ENCODE data around the gene CCDC88C.

Gene CCDC88C

GRCh38 chr14:91305650-91306431 is 111.8 kb downstream of the CCDC88C start:
- no peak for DNase-seq (ENCODE audit: low read depth, low spot score)
- no peak overlapping the region for H3K4me3 ChIP-seq (ENCODE audit: low read length)

- H3K4me3 ChIP-seq (ENCODE audit: low read length) = no peak overlapping the region
Measured at GRCh38 chr14:91303924-91304229, 113.7 kb downstream of the CCDC88C start.

GRCh38 chr14:91303091-91303923 is 114.3 kb downstream of the CCDC88C start:
- peak; percentile 56 for DNase-seq (ENCODE audit: low read depth, low spot score)
- no peak overlapping the region for H3K4me3 ChIP-seq (ENCODE audit: low read length)

More at GRCh38 chr14:91303924-91304229, 113.7 kb downstream of the CCDC88C start:
- DNase-seq (ENCODE audit: low read depth, low spot score) = no peak

GRCh38 chr14:91302391-91302790 is 115.2 kb downstream of the CCDC88C start:
- no peak for DNase-seq (ENCODE audit: low read depth, low spot score)
- no peak overlapping the region for H3K4me3 ChIP-seq (ENCODE audit: low read length)

GRCh38 chr14:91300957-91301356 is 116.7 kb downstream of the CCDC88C start:
- no peak overlapping the region for H3K4me3 ChIP-seq (ENCODE audit: low read length)
- DNase-seq (ENCODE audit: low read depth, low spot score) = no peak

- H3K4me3 ChIP-seq (ENCODE audit: low read length) = no peak overlapping the region
- DNase-seq (ENCODE audit: low read depth, low spot score) = no peak
Measured at GRCh38 chr14:91300283-91300895, 117.2 kb downstream of the CCDC88C start.

GRCh38 chr14:91299121-91300115 is 118.2 kb downstream of the CCDC88C start:
- no peak overlapping the region for H3K4me3 ChIP-seq (ENCODE audit: low read length)
- DNase-seq (ENCODE audit: low read depth, low spot score) = peak; percentile 34

- DNase-seq (ENCODE audit: low read depth, low spot score) = no peak
- H3K4me3 ChIP-seq (ENCODE audit: low read length) = no peak overlapping the region
Measured at GRCh38 chr14:91298576-91298975, 119.0 kb downstream of the CCDC88C start.

GRCh38 chr14:91297081-91297711 is 120.4 kb downstream of the CCDC88C start:
- DNase-seq (ENCODE audit: low read depth, low spot score) = no peak

GRCh38 chr14:91295851-91296796 is 121.5 kb downstream of the CCDC88C start:
- no peak overlapping the region for H3K4me3 ChIP-seq (ENCODE audit: low read length)
- no peak for DNase-seq (ENCODE audit: low read depth, low spot score)

More at GRCh38 chr14:91297081-91297711, 120.4 kb downstream of the CCDC88C start:
- H3K4me3 ChIP-seq (ENCODE audit: low read length) = no peak overlapping the region

GRCh38 chr14:91295276-91295845 is 122.3 kb downstream of the CCDC88C start:
- H3K4me3 ChIP-seq (ENCODE audit: low read length) = no peak overlapping the region
- DNase-seq (ENCODE audit: low read depth, low spot score) = no peak

- no peak overlapping the region for H3K4me3 ChIP-seq (ENCODE audit: low read length)
- no peak for DNase-seq (ENCODE audit: low read depth, low spot score)
Measured at GRCh38 chr14:91294153-91294552, 123.5 kb downstream of the CCDC88C start.

GRCh38 chr14:91293281-91293680 is 124.3 kb downstream of the CCDC88C start:
- DNase-seq (ENCODE audit: low read depth, low spot score) = no peak
- H3K4me3 ChIP-seq (ENCODE audit: low read length) = no peak overlapping the region

- DNase-seq (ENCODE audit: low read depth, low spot score) = no peak
- H3K4me3 ChIP-seq (ENCODE audit: low read length) = no peak overlapping the region
Measured at GRCh38 chr14:91292491-91292890, 125.1 kb downstream of the CCDC88C start.

- DNase-seq (ENCODE audit: low read depth, low spot score) = no peak
- no peak overlapping the region for H3K4me3 ChIP-seq (ENCODE audit: low read length)
Measured at GRCh38 chr14:91291786-91292405, 125.7 kb downstream of the CCDC88C start.

- H3K4me3 ChIP-seq (ENCODE audit: low read length) = no peak overlapping the region
- DNase-seq (ENCODE audit: low read depth, low spot score) = no peak
Measured at GRCh38 chr14:91290986-91291385, 126.6 kb downstream of the CCDC88C start.

- H3K4me3 ChIP-seq (ENCODE audit: low read length) = no peak overlapping the region
- DNase-seq (ENCODE audit: low read depth, low spot score) = no peak
Measured at GRCh38 chr14:91289464-91289863, 128.2 kb downstream of the CCDC88C start.
